ENCODE data around the gene KIF6. TPM values are rescaled to one million over a fixed set of nuclear protein-coding genes. Genes with fewer than 3 reads are reported as not detected.
A peak's percentile ranks its signal among the peaks of the same experiment; 100 is the strongest.
"Not testable (repeated sequence)": the region's sequence is repeated elsewhere in the genome, so short reads cannot be mapped to it uniquely, and the experiment has no call there.

KIF6 gene
- total and polyA plus RNA-seq, 5 donors, result 0.25 to 1.4 (median 0.43) TPM

DNA sequence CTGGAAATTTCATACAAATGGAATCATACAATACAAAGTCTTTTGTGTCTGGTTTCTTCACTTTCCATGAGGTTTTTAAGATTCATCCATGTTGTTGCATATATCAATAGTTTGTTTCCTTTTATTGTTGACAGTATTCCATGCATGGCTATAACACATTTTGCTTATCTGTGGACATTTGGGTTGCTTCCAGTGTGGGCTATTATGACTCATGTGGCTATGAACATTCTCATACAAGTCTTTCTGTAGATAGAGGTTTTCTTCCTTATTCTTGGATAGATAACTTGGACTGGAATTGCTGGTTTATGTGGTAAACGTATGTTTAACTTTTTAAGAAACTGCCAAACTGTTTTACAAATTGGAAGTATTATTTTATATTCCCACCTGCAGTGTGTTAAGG is 30.0 kb upstream of the KIF6 start:
- Histone ChIP-seq H3K4me1 (ENCODE audit: control insufficient read depth, insufficient read depth, low read length) (peaks cover 8% of the 10 kb centered on the region), H3K27ac (ENCODE audit: low read length) (no peak overlapping the region), H3K27me3 (ENCODE audit: control insufficient read depth, insufficient read depth) (no peaks in the 10 kb centered on the region), H3K4me3 (ENCODE audit: low read length) (no peak overlapping the region), H3K9me3 (ENCODE audit: control insufficient read depth, low read length) (no peaks in the 10 kb centered on the region)
- intact Hi-C loops (cut with DNase I), result no loop called here
- no peak for ATAC-seq
- 66% methylated on average over 1 of the region's 1 CpG for WGBS
- DNase-seq, result no peak

DNA sequence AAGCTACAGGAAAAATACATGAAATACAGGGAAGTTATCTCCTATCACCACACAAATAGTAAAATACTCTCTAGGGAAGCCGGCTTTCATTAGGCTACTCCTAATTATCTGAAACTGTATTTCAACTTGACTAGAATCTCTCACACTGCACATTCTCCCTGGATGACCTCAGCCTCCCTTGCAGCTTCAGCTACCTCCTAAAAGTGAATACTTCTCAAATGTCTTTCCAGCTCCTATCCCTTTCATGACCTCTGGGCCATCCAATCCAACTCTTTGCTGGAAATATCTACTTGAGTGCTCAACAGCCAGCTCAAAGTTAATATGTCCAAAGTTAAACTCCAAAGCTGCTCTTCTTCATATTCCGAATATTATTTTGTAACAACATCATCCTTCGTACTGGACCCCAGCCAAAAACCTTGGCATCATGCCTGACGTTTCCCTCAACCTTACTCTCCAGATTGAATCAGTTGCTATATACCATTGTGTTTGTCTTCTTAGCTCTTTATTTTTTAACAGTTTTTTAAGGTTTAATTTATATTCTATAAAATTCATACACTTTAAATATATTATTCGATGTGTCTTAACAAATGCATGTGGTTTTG is 29.4 kb upstream of the KIF6 start:
- Histone ChIP-seq H3K4me1 (ENCODE audit: control insufficient read depth, insufficient read depth, low read length) (peaks cover 6% of the 10 kb centered on the region), H3K4me3 (ENCODE audit: low read length) (no peak overlapping the region), H3K9me3 (ENCODE audit: control insufficient read depth, low read length) (no peaks in the 10 kb centered on the region), H3K27ac (ENCODE audit: low read length) (no peak overlapping the region), H3K27me3 (ENCODE audit: control insufficient read depth, insufficient read depth) (no peaks in the 10 kb centered on the region)
- DNase-seq (peak; percentile 37 to 63 (median 46)), ATAC-seq (no peak)
- intact Hi-C loops (cut with DNase I), result no loop called here
- WGBS, result 51% methylated on average over 5 of the region's 5 CpGs

DNA sequence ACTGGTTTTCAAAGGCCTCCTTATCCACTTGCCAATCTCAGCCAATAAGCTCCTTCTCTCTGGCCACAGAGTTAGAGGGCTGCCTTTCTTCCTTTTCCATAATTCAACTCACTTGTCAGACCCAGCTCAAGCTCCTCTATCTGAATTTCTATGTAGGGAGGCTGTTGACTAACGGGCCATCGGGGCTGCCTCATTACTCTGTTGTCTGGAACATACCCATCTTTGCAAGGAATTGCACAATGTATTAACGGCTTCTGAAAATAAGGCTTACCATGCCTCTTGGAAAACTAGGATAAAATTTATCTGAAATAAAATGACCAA is 28.5 kb upstream of the KIF6 start:
- ATAC-seq (peak; percentile 79 to 91), DNase-seq (peak in 2 of 3 donors; percentile 26 to 73)
- Histone ChIP-seq H3K9me3 (ENCODE audit: control insufficient read depth, low read length) (no peaks in the 10 kb centered on the region), H3K27ac (ENCODE audit: low read length) (peak overlapping the region; percentile 75), H3K27me3 (ENCODE audit: control insufficient read depth, insufficient read depth) (no peaks in the 10 kb centered on the region), H3K4me1 (ENCODE audit: control insufficient read depth, insufficient read depth, low read length) (peaks cover 5% of the 10 kb centered on the region), H3K4me3 (ENCODE audit: low read length) (no peak overlapping the region)
- 35% methylated on average over 3 of the region's 3 CpGs for WGBS
- intact Hi-C loops (cut with DNase I), result no loop called here

DNA sequence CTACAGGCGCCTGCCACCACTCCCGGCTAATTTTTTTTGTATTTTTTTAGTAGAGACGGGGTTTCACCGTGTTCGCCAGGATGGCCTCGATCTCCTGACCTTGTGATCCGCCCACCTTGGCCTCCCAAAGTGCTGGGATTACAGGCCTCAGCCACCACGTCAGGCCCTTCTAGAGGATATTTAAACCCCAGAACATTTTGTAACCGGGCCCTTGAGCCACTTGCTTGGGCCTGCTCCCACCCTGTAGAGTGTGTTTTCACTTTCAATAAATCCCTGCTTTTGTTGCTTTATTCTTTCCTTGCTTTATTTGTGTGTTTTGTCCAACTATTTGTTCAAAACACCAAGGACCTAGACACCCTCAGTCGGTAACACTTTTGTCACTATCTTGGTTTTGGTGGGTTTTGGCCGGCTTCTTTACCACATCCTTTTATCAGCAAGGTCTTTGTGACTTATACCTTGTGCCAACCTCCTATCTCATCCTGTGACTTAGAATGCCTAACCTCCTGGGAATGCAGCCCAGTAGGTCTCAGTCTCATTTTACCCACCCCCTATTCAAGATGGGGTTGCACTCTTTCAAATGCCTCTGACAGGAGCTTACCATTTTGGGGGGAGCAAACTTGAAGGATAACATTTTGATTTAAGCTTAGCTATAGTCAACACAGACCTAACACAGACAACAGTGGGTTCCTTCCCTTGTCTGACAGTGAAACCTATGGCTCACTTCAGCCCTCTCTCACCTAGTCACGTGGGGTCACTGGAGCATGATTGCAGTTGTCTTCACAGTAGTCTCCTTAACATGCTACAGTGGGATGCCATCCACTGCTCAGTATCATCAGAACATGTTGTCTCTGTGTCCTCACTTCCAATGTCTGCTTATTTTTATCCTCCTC is 27.9 kb upstream of the KIF6 start:
- Histone ChIP-seq H3K27me3 (ENCODE audit: control insufficient read depth, insufficient read depth) (no peaks in the 10 kb centered on the region), H3K9me3 (ENCODE audit: control insufficient read depth, low read length) (no peaks in the 10 kb centered on the region), H3K4me3 (ENCODE audit: low read length) (no peak overlapping the region), H3K27ac (ENCODE audit: low read length) (peak overlapping the region; percentile 75), H3K4me1 (ENCODE audit: control insufficient read depth, insufficient read depth, low read length) (peaks cover 5% of the 10 kb centered on the region)
- ATAC-seq (peak; percentile 50 to 55), DNase-seq (no peak)
- 73% methylated on average over 12 of the region's 12 CpGs for WGBS
- intact Hi-C loops (cut with DNase I), result no loop called here

DNA sequence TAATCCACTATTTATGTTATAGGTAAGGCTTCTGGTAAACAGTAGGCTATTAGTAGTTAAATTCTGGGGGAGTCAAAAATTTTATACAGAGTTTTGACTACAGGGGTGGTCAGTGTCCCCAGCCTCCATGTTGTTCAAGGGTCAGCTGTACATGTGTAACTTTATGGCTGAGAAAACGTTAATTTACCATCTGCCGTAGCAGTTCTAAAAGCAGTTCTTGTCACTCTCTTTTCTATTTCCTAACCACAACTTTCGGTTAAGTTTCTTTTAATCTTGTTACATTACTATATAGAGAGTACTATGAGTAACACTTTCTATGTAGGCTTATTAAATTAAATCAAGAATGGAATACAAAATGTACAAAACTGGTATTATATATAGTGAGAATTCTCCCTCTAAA is 21.6 kb upstream of the KIF6 start:
- H3K4me1 ChIP-seq (ENCODE audit: control insufficient read depth, insufficient read depth, low read length), result no peaks in the 10 kb centered on the region
- H3K4me3 ChIP-seq (ENCODE audit: low read length), result no peak overlapping the region
- intact Hi-C loops (cut with DNase I), result no loop called here
- H3K9me3 ChIP-seq (ENCODE audit: control insufficient read depth, low read length), result no peaks in the 10 kb centered on the region
- ATAC-seq (no peak), DNase-seq (no peak)
- no peak overlapping the region for H3K27ac ChIP-seq (ENCODE audit: low read length)
- H3K27me3 ChIP-seq (ENCODE audit: control insufficient read depth, insufficient read depth), result no peaks in the 10 kb centered on the region
- WGBS, result 86% methylated on average over 3 of the region's 3 CpGs

DNA sequence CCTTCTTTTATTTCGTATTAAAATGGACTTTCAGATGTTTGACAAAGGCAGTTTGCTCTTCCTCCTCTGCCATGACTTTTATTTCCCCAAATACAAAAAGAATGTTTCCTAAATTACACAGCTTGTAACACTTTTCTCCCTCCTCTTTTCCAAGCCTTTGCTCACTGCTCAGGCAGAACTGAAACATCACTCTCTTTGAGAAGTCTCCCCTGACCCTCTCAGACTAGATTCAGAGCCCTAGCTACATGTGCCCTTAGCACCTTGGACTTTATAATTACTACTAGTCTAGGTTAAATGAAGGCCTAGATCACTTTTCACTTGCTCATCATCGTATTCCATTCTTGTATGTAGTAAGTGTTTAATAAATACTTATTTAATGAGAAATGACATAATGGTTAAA is 8.5 kb upstream of the KIF6 start:
- Histone ChIP-seq H3K27me3 (ENCODE audit: control insufficient read depth, insufficient read depth) (no peaks in the 10 kb centered on the region), H3K4me1 (ENCODE audit: control insufficient read depth, insufficient read depth, low read length) (no peaks in the 10 kb centered on the region), H3K4me3 (ENCODE audit: low read length) (no peak overlapping the region), H3K27ac (ENCODE audit: low read length) (no peak overlapping the region), H3K9me3 (ENCODE audit: control insufficient read depth, low read length) (no peaks in the 10 kb centered on the region)
- DNase-seq, result no peak
- ATAC-seq, result no peak
- intact Hi-C loops (cut with DNase I), result no loop called here
- 73% methylated on average over 2 of the region's 2 CpGs for WGBS

DNA sequence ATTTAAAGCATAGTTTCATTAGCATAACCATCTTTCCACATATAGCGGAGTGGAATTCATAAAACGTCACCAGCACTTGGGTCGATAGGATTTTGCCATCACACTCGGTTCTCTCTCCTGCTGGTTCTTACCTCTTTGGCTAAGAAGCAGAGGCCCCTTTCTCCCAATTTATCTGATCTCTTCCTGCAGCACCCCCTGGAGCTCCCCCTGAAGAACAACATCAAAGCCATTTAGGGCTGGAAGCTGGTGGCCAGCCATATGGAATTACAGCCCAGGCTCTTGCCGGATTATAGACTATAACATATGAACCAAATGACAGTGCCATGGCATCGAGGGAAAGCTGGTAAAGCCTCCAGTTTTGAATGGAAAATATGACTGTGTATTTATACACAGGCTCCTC is 6.4 kb upstream of the KIF6 start:
- intact Hi-C loops (cut with DNase I), result no loop called here
- DNase-seq (no peak), ATAC-seq (no peak)
- Histone ChIP-seq H3K4me1 (ENCODE audit: control insufficient read depth, insufficient read depth, low read length) (no peaks in the 10 kb centered on the region), H3K9me3 (ENCODE audit: control insufficient read depth, low read length) (no peaks in the 10 kb centered on the region), H3K4me3 (ENCODE audit: low read length) (no peak overlapping the region), H3K27ac (ENCODE audit: low read length) (no peak overlapping the region), H3K27me3 (ENCODE audit: control insufficient read depth, insufficient read depth) (no peaks in the 10 kb centered on the region)
- 75% methylated on average over 6 of the region's 6 CpGs for WGBS

DNA sequence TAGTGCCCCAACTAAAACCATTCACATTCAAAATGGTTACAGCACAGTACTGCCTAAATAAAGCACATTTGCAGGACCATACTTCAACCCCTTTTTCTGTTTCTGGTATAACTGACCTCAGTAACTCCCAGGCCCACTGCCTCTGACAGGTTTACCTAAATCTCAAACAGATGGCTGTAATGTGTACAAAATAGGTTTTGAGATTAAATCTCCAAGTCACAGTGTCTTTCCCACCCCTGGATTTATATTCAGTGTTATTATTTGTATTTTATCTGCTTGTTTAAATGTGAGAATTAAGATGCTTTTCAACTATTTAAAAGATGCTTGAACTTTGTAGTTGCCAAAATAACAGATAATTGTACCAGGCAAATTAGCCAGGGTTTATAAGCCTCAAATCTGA is 4.7 kb upstream of the KIF6 start:
- Histone ChIP-seq H3K9me3 (ENCODE audit: control insufficient read depth, low read length) (no peaks in the 10 kb centered on the region), H3K4me1 (ENCODE audit: control insufficient read depth, insufficient read depth, low read length) (no peaks in the 10 kb centered on the region), H3K27me3 (ENCODE audit: control insufficient read depth, insufficient read depth) (no peaks in the 10 kb centered on the region), H3K27ac (ENCODE audit: low read length) (no peak overlapping the region), H3K4me3 (ENCODE audit: low read length) (no peak overlapping the region)
- ATAC-seq (no peak), DNase-seq (no peak)
- intact Hi-C loops (cut with DNase I), result no loop called here

DNA sequence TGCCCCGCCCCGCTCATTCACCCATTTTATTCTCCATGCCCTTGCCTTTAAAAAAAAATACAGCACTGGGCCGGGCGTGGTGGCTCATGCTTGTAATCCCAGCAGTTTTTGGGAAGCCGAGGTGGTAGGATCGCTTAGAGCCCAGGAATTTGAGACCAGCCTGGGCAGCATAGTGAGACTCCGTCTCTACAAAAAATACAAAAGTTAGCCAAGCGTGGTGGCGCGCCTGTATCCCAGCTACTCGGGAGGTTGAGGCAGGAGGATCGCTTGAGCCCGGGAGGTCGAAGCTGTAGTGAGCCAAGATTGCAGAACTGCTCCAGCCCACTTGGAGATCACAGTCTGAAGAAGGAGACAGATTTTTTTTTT is 407 bp upstream of the KIF6 start:
- ATAC-seq (no peak), DNase-seq (peak in 2 of 3 donors; percentile 15 to 41)
- Histone ChIP-seq H3K4me3 (ENCODE audit: low read length) (peak overlapping the region; percentile 5), H3K27me3 (ENCODE audit: control insufficient read depth, insufficient read depth) (no peaks in the 10 kb centered on the region), H3K27ac (ENCODE audit: low read length) (no peak overlapping the region), H3K4me1 (ENCODE audit: control insufficient read depth, insufficient read depth, low read length) (no peaks in the 10 kb centered on the region), H3K9me3 (ENCODE audit: control insufficient read depth, low read length) (no peaks in the 10 kb centered on the region)
- WGBS, result 62% methylated on average over 14 of the region's 14 CpGs
- intact Hi-C loops (cut with DNase I), result no loop called here

DNA sequence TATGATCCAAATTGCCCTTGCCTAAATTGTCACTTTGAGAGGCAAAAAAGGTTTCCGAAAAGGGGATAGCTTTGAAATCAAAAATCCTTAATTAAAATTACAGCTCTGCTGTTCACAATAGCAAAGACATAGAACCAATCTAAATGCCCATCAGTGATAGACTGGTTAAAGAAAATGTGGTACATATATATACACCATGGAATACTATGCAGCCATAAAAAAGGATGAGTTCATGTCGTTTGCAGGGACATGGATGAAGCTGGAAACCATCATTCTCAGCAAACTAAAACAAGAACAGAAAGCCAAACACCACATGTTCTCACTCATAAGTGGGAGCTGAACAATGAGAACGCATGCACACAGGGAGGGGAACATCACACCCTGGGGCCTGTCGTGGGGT is 1.9 kb downstream of the KIF6 start:
- H3K4me3 ChIP-seq (ENCODE audit: low read length); H3K4me1 ChIP-seq (ENCODE audit: control insufficient read depth, insufficient read depth, low read length); H3K9me3 ChIP-seq (ENCODE audit: control insufficient read depth, low read length); H3K27ac ChIP-seq (ENCODE audit: low read length); ATAC-seq; DNase-seq; H3K27me3 ChIP-seq (ENCODE audit: control insufficient read depth, insufficient read depth); intact Hi-C loops (cut with DNase I): not testable (repeated sequence)
- WGBS, result 89% methylated on average over 4 of the region's 4 CpGs

DNA sequence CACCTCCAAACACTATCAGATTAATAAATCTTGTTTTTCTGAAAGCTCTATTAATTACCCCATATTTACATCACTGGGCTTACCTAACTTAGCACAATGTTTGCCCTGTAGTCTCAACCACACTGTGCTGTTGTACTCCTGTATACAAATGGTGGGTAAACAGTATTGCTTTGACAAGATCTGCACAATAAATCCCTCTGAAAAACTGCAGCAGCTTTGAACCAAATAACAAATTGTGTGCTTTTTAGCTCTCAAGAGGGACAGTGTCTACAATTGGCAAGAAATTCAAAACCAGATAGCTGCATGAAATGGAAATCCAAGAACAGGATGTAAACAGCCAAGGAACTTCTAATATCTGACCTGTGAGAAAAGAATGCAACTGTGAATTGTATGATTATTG is 10.4 kb downstream of the KIF6 start:
- DNase-seq (no peak), ATAC-seq (no peak)
- Histone ChIP-seq H3K27ac (ENCODE audit: low read length) (no peak overlapping the region), H3K4me3 (ENCODE audit: low read length) (no peak overlapping the region), H3K27me3 (ENCODE audit: control insufficient read depth, insufficient read depth) (no peaks in the 10 kb centered on the region), H3K4me1 (ENCODE audit: control insufficient read depth, insufficient read depth, low read length) (no peaks in the 10 kb centered on the region), H3K9me3 (ENCODE audit: control insufficient read depth, low read length) (no peaks in the 10 kb centered on the region)
- intact Hi-C loops (cut with DNase I), result no loop called here

Data from right cardiac atrium (tissue), 5 donors.